Common myeloid progenitor, CD34-positive (primary cell): ENCODE measurements around the gene EFCAB14.
"Not testable (repeated sequence)": the region's sequence is repeated elsewhere in the genome, so short reads cannot be mapped to it uniquely, and the experiment has no call there.

Source experiments
- CTCF ChIA-PET: fragments of 350-600 bp; sonication (Branson Sonifier 250); formaldehyde crosslinking; loops from one replicate; lab custom pipeline; 2021; ENCODE audit warnings: antibody characterized with exemption; lab: Charles Lee
- POLR2A ChIA-PET: fragments of 350-600 bp; sonication (Branson Sonifier 250); formaldehyde crosslinking; loops from one replicate; lab custom pipeline; 2021; ENCODE audit warnings: antibody characterized with exemption; lab: Charles Lee
- DNase-seq, 3 donors: peaks; one replicate each; pipeline versions ENCODE4 v3.0.0 to v3.0.0-alpha.2; 2013
- H3K27ac ChIP-seq, 2 experiments: 1 replicate in 1 of 2; 2 replicates in 1 of 2; pipeline ENCODE4 v1.7.0; 2013; ENCODE audit warnings: inconsistent platforms in 2 of 2, low read length in 2 of 2, mild to moderate bottlenecking in 2 of 2, low read depth in 1 of 2, moderate library complexity in 1 of 2; ENCODE audit not compliant: severe bottlenecking in 2 of 2, insufficient read depth in 1 of 2, poor library complexity in 1 of 2
- H3K27me3 ChIP-seq, 5 experiments: replicated peaks in 2 of 5; 1 replicate in 3 of 5; 2 replicates in 2 of 5; pipeline versions ENCODE4 v1.6.1 to v1.7.0; 2013; ENCODE audit warnings: low read length in 4 of 5, mild to moderate bottlenecking in 2 of 5, moderate library complexity in 2 of 5, inconsistent platforms in 1 of 5; ENCODE audit not compliant: insufficient read depth in 5 of 5, control insufficient read depth in 4 of 5
- H3K36me3 ChIP-seq, 4 experiments: 1 replicate in 2 of 4; 2 replicates in 2 of 4; pipeline versions ENCODE4 v1.6.1 to v1.7.0; 2013; ENCODE audit warnings: low read length in 3 of 4, control low read depth in 1 of 4, mild to moderate bottlenecking in 1 of 4; ENCODE audit not compliant: control insufficient read depth in 4 of 4, insufficient read depth in 4 of 4
- H3K4me1 ChIP-seq, 4 experiments: 1 replicate in 3 of 4; 2 replicates in 1 of 4; pipeline versions ENCODE4 v1.6.1 to v1.7.1; 2013; ENCODE audit warnings: low read length in 3 of 4, mild to moderate bottlenecking in 3 of 4, control low read depth in 1 of 4, inconsistent platforms in 1 of 4, moderate library complexity in 1 of 4; ENCODE audit not compliant: control insufficient read depth in 4 of 4, insufficient read depth in 4 of 4; ENCODE audit errors: control extremely low read depth in 1 of 4
- H3K4me3 ChIP-seq, 7 experiments: 1 replicate in 4 of 7; 2 replicates in 3 of 7; pipeline versions ENCODE4 v1.5.1 to v1.7.0; 2013; ENCODE audit warnings: mild to moderate bottlenecking in 7 of 7, low read length in 6 of 7, moderate library complexity in 6 of 7, inconsistent platforms in 2 of 7, low read depth in 2 of 7, control low read depth in 1 of 7; ENCODE audit not compliant: insufficient read depth in 4 of 7, control insufficient read depth in 1 of 7; ENCODE audit errors: extremely low read depth in 1 of 7
- H3K9me3 ChIP-seq, 5 experiments: 1 replicate in 4 of 5; 2 replicates in 1 of 5; pipeline versions ENCODE4 v1.6.1 to v1.7.1; 2013; ENCODE audit warnings: low read length in 4 of 5, mild to moderate bottlenecking in 2 of 5, inconsistent platforms in 1 of 5, low read depth in 1 of 5, moderate library complexity in 1 of 5; ENCODE audit not compliant: control insufficient read depth in 4 of 5, insufficient read depth in 2 of 5; ENCODE audit errors: control extremely low read depth in 1 of 5
- WGBS: methylation state at CpG from one replicate; pipeline ENCODE4 v1.1.5; 2013; ENCODE audit not compliant: insufficient coverage; 5-methylcytosine and 5-hydroxymethylcytosine counted together

EFCAB14 gene

GRCh38 chr1:46671554-46671953 lies 47.4 kb downstream of the EFCAB14 start, which contains the start of gene TEX38:
Gene TEX38, plus strand, starts transcription at chr1:46671854. Its CDS starts 81 bp downstream, at chr1:46671935.
- Histone ChIP-seq H3K4me1 (peaks cover 4 to 25% (median 9%) of the 10 kb centered on the region in 4 experiments), H3K9me3 (no peaks in the 10 kb centered on the region), H3K27me3 (no peaks in the 10 kb centered on the region), H3K36me3 (peaks cover 0 to 31% (median 7%) of the 10 kb centered on the region in 4 experiments), H3K4me3 (no peak within 1 kb of the TSS), H3K27ac (no peak within 1 kb of the TSS)
- POLR2A ChIA-PET, result no interaction called here
- DNase-seq, result no peak
- 94% methylated on average over 3 of the region's 3 CpGs for WGBS
- CTCF ChIA-PET, result interaction anchor here (0.6 kb wide), 1 partner anchor 80 kb away, joined by 3 read pairs; no protein-coding TSS in a partner anchor

- WGBS, result 90% methylated on average over 1 of the region's 1 CpG
- CTCF ChIA-PET, result interaction anchor here (1.0 kb wide), 1 partner anchor 109 kb away, joined by 3 read pairs; no protein-coding TSS in a partner anchor
- no peaks in the 10 kb centered on the region for H3K27me3 ChIP-seq
- H3K4me1 ChIP-seq, result peaks cover 4 to 18% (median 9%) of the 10 kb centered on the region in 4 experiments
- no peaks in the 10 kb centered on the region for H3K9me3 ChIP-seq
- H3K4me3 ChIP-seq, result no peak overlapping the region
- POLR2A ChIA-PET, result no interaction called here
- no peak for DNase-seq
- H3K36me3 ChIP-seq, result peaks cover 0 to 22% (median 4%) of the 10 kb centered on the region in 4 experiments
- H3K27ac ChIP-seq, result no peak overlapping the region
These were observed 48.8 kb downstream of the EFCAB14 start for GRCh38 chr1:46670134-46670533.

- WGBS, result 1% methylated on average over 48 of the region's 96 CpGs
- Histone ChIP-seq H3K4me3 (peak within 1 kb of the TSS; percentile 64 to 83 (median 80)), H3K4me1 (peaks cover 4 to 18% (median 9%) of the 10 kb centered on the region in 4 experiments), H3K9me3 (no peaks in the 10 kb centered on the region), H3K27me3 (no peaks in the 10 kb centered on the region), H3K27ac (peak within 1 kb of the TSS in 1 of 2 experiments; percentile 75), H3K36me3 (peaks cover 4 to 18% (median 14%) of the 10 kb centered on the region in 4 experiments)
- DNase-seq, result peak; percentile 46 to 71 (median 56)
- ChIA-PET CTCF (interaction anchor here (1.2 to 2.3 kb wide), 7 partner anchors 10 to 67 kb away, joined by 3 to 13 read pairs (median 4); no protein-coding TSS in a partner anchor), POLR2A (interaction anchor here (0.6 to 1.0 kb wide), 2 partner anchors 13 to 360 kb away, joined by 3 to 6 read pairs; no protein-coding TSS in a partner anchor)
These were observed 50.8 kb downstream of the EFCAB14 start, which contains the start of gene ATPAF1 for GRCh38 chr1:46667782-46668760. Gene ATPAF1, minus strand, starts transcription at chr1:46668364. Its CDS starts 42 bp downstream, at chr1:46668322.

- POLR2A ChIA-PET, result no interaction called here
- CTCF ChIA-PET, result interaction anchor here (1.7 kb wide), 1 partner anchor 48 kb away, joined by 3 read pairs; no protein-coding TSS in a partner anchor
- Histone ChIP-seq H3K27ac (no peak overlapping the region), H3K4me3 (no peak overlapping the region), H3K4me1 (peaks cover 4 to 18% (median 9%) of the 10 kb centered on the region in 4 experiments), H3K9me3 (no peaks in the 10 kb centered on the region), H3K36me3 (peaks cover 0 to 20% (median 12%) of the 10 kb centered on the region in 4 experiments), H3K27me3 (no peaks in the 10 kb centered on the region)
- 100% methylated on average over 1 of the region's 2 CpGs for WGBS
- DNase-seq, result no peak
These were observed 52.9 kb downstream of the EFCAB14 start for GRCh38 chr1:46665983-46666382.

DNA sequence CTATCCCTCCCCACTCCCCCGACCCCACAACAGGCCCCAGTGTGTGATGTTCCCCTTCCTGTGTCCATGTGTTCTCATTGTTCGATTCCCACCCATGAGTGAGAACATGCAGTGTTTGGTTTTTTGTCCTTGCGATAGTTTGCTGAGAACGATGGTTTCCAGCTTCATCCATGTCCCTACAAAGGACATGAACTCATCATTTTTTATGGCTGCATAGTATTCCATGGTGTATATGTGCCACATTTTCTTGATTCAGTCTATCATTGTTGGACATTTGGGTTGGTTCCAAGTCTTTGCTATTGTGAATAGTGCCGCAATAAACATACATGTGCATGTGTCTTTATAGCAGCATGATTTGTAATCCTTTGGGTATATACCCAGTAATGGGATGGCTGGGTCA lies 56.0 kb downstream of the EFCAB14 start:
- H3K4me3 ChIP-seq, H3K27me3 ChIP-seq, H3K9me3 ChIP-seq, POLR2A ChIA-PET, DNase-seq, H3K27ac ChIP-seq: not testable (repeated sequence)
- peaks cover 4 to 13% (median 9%) of the 10 kb centered on the region in 4 experiments for H3K4me1 ChIP-seq
- no CpG with 5 or more reads among the region's 5 CpGs for WGBS
- CTCF ChIA-PET, result interaction anchor here (1.0 kb wide), 1 partner anchor 14 kb away, joined by 3 read pairs; no protein-coding TSS in a partner anchor
- H3K36me3 ChIP-seq, result peaks cover 2 to 26% (median 13%) of the 10 kb centered on the region in 4 experiments

DNA sequence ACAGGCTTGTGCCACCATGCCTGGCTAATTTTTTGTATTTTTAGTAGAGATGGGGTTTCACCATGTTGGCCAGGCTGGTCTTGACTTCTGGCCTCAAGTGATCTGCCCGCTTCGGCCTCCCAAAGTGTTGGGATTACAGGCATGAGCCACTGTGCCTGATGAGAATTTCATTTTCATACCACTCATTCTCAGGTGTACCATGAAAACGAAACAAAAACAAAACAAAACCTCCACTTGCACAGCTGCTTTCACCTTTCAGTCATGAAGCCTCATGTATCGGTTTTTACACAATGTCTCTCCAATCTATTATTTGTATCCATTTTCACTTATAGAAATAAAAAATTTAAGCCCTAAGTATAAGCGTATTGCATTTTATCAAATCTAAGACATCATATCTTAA lies 58.8 kb downstream of the EFCAB14 start:
- H3K36me3 ChIP-seq, result peaks cover 18 to 48% (median 24%) of the 10 kb centered on the region in 4 experiments
- H3K4me1 ChIP-seq, POLR2A ChIA-PET, H3K4me3 ChIP-seq, H3K27ac ChIP-seq, DNase-seq, H3K9me3 ChIP-seq, H3K27me3 ChIP-seq: not testable (repeated sequence)
- CTCF ChIA-PET, result interaction anchor here (1.0 kb wide), 1 partner anchor 16 kb away, joined by 3 read pairs; no protein-coding TSS in a partner anchor
- 100% methylated on average over 4 of the region's 5 CpGs for WGBS
